Activated naive CD4-positive, alpha-beta T cell treated with anti-CD3 and anti-CD28 coated beads, Interleukin-2, amount 10 ng/mL, durations not matched to agents 7 days and 5 days (primary cell): ENCODE data around the gene EGR2.
A peak's percentile ranks its signal among the peaks of the same experiment; 100 is the strongest.

ENCODE experiments used
- CTCF ChIA-PET: fragments of 350-600 bp; sonication (Branson Sonifier 250); formaldehyde crosslinking; loops from one replicate; lab custom pipeline; 2021; ENCODE audit warnings: antibody characterized with exemption; lab: Charles Lee
- DNase-seq: peaks from one replicate; pipeline ENCODE4 v3.0.0-alpha.2; 2020
- H3K27ac Mint-ChIP-seq: one replicate; pipeline ENCODE4 v1.8.0; 2021; ENCODE audit warnings: mild to moderate bottlenecking, moderate library complexity, mixed read lengths
- H3K27me3 Mint-ChIP-seq: one replicate; pipeline ENCODE4 v1.8.0; 2021; ENCODE audit warnings: mild to moderate bottlenecking, mixed read lengths
- H3K36me3 Mint-ChIP-seq: one replicate; pipeline ENCODE4 v1.8.0; 2021; ENCODE audit warnings: mixed read lengths
- H3K4me1 Mint-ChIP-seq: one replicate; pipeline ENCODE4 v1.8.0; 2021; ENCODE audit warnings: mixed read lengths
- H3K4me3 Mint-ChIP-seq: one replicate; pipeline ENCODE4 v1.8.0; 2021; ENCODE audit warnings: mild to moderate bottlenecking, moderate library complexity, mixed read lengths
- H3K9me3 Mint-ChIP-seq: one replicate; pipeline ENCODE4 v1.8.0; 2021; ENCODE audit warnings: mixed read lengths

The EGR2 gene

DNA sequence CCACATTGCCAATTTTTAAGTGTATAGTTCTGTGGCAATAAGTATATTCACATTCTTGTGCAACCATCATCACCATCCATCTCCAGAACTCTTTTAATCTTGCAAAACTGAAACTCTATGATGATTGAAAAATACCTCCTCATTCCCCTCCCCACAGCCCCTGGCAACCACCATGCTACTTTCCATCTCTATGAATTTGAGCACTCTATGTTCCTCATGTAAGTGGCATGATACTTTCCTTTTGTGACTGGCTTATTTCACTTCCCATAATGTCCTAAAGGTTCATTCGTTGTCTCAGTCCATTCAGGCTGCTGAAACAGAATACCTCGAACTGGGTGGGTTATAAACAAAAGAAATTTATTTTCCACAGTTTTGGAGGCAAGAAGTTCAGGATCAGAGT is 23.4 kb upstream of the EGR2 start:
- Mint-ChIP-seq H3K27me3 (peaks cover 19% of the 10 kb centered on the region), H3K4me1 (no peaks in the 10 kb centered on the region), H3K36me3 (no peaks in the 10 kb centered on the region), H3K4me3 (no peak overlapping the region), H3K9me3 (no peaks in the 10 kb centered on the region), H3K27ac (no peak overlapping the region)
- DNase-seq: no peak
- CTCF ChIA-PET: no interaction called here

DNA sequence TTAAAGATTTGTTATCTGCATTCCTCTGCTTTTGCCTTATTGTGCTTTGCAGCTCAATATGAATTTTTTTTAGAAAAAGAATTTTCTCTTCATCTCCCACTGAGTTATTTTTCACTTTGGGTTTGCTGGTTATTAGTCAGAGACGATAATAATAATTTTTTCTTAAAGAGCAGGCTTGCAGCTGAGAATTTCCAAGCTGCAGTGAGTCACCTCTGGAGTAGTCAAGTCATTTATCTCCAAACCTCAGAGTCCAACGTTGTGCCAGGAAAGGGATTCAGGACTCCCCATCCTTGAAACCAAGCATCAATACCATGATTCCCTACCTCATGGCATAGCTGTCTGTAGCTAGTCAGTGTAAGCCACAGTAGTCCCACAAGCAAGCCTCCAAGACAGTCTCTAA is 15.2 kb upstream of the EGR2 start:
- Mint-ChIP-seq H3K9me3 (no peaks in the 10 kb centered on the region), H3K4me3 (no peak overlapping the region), H3K27me3 (peaks cover 7% of the 10 kb centered on the region), H3K36me3 (no peaks in the 10 kb centered on the region), H3K27ac (no peak overlapping the region), H3K4me1 (no peaks in the 10 kb centered on the region)
- CTCF ChIA-PET: no interaction called here
- no peak for DNase-seq

DNA sequence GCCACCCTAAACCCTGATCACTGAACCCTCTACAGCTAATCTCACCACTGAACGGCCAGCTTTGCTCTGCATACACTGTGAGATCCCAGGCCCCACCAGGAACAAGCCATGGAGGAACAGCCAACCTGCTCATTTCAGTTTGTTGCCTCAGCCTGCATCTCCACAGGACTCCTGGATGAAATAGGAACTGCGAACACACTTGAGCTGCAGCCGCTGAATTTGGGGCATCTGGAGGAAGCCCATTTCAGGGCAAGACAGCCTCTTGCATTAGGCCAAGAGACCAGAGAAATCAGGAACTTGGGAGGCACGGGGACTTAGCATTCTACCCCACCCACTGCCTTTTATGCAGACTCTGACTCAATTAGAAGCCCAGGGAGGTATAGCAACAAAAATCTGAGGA is 14.5 kb upstream of the EGR2 start:
- Mint-ChIP-seq H3K4me3 (no peak overlapping the region), H3K36me3 (no peaks in the 10 kb centered on the region), H3K27me3 (peaks cover 7% of the 10 kb centered on the region), H3K9me3 (no peaks in the 10 kb centered on the region), H3K4me1 (no peaks in the 10 kb centered on the region), H3K27ac (no peak overlapping the region)
- DNase-seq: no peak
- CTCF ChIA-PET: no interaction called here

DNA sequence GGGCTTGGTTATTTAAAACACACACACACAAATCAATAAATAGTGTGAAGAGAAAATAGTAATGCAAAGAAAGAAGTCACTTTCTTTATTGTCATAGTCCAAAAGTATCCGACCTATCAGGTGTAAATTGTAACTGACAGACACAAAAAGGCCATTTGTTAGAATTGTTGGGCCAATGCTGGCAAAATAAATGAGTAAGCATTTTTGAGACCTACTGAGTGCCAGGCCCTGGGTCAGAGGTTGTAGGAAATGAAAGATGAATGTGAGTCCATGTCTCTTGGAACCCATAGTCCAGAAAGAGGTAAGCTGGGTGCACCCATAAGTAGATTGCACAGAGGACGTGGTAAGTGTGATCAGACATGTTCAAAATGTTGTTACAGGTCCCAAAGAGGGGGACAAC is 13.5 kb upstream of the EGR2 start:
- CTCF ChIA-PET: no interaction called here

DNA sequence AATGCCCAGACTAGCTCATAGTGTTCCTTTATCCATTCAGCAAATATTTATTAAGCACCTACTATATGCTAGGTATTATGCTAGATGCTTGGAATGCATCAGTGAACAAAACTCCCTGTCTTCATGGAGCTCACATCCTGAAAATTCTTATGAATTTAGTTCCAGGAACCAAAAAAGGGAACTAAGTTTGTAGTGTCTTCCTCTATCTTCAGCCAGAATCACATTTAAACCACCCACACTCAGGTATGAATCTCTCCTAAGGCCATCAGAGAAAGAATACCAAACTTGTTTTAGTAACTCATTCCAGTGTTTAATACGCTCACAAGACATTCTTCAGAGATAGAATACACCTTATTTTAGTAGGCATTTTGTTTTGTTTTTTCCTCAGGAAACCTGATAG is 10.1 kb upstream of the EGR2 start:
- CTCF ChIA-PET: interaction anchor here (1.0 kb wide), 1 partner anchor 216 kb away, joined by 3 read pairs; no protein-coding TSS in a partner anchor
- Mint-ChIP-seq H3K36me3 (no peaks in the 10 kb centered on the region), H3K9me3 (no peaks in the 10 kb centered on the region), H3K27me3 (peaks cover 7% of the 10 kb centered on the region), H3K4me3 (no peak overlapping the region), H3K4me1 (no peaks in the 10 kb centered on the region), H3K27ac (no peak overlapping the region)
- no peak for DNase-seq

More for the DNA sequence above, 13.5 kb upstream of the EGR2 start:
- peaks cover 7% of the 10 kb centered on the region for H3K27me3 Mint-ChIP-seq
- no peaks in the 10 kb centered on the region for H3K36me3 Mint-ChIP-seq
- no peak for DNase-seq
- no peaks in the 10 kb centered on the region for H3K4me1 Mint-ChIP-seq
- no peaks in the 10 kb centered on the region for H3K9me3 Mint-ChIP-seq
- no peak overlapping the region for H3K4me3 Mint-ChIP-seq
- H3K27ac Mint-ChIP-seq: no peak overlapping the region

DNA sequence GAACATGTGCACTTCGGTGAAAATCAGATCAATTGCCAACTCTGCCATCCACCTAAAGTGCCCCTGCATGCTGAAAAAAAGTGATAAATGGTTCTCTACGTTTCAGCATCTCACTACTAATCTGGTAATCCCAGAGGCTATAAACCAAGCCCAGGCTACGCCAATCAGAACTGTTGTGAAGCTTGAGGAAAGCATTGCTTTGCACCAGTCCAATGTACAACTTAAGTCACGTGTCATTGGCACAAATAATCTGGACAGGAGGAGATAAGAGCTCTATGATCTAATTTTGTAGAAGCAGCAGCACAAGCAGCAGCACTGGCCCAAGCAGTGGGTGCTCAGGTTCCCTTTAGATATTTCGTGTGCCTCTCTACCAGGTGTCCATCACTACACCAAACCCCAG is 4.4 kb upstream of the EGR2 start:
- no peak overlapping the region for H3K4me3 Mint-ChIP-seq
- no peaks in the 10 kb centered on the region for H3K9me3 Mint-ChIP-seq
- CTCF ChIA-PET: no interaction called here
- DNase-seq: no peak
- H3K36me3 Mint-ChIP-seq: no peaks in the 10 kb centered on the region
- no peak overlapping the region for H3K27ac Mint-ChIP-seq
- H3K27me3 Mint-ChIP-seq: peaks cover 59% of the 10 kb centered on the region
- H3K4me1 Mint-ChIP-seq: peaks cover 21% of the 10 kb centered on the region

DNA sequence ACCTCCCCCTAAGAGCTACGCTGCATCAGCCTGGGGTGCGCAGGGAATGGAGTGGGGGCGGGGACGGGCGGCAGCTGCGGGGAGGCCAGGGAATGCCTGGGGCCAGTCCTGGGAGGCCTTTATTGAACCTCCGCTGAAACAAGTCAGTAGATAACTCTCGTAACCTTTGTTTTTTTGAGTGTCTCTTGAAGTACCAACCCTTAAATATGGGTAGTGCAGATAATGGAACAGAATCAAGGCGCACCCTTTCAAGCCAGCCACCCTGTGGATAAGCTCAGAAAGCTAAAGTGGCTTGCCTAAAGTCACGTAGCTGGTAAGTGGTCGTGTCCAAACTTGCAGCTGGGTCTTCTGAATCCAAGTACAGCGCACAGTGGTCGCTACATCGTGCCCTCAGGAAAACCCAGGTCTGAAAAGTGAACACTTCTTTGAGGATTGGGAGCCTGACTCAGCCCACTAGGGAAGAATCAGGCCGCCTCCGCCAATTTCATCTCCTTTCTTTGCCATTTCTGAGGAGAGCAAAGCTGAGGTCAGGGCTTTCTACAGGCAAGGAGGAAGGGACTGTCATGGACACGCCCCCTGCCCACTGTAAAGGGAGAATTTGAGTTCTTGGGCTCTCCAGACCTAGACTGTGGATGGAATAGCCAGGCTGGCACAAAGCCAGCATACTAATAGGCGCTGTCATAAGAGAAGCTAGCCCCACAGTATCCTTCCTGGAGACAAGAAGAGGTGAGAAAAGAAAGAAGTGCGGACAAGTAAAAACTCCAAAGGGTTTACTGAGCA is 3.2 kb upstream of the EGR2 start:
- Mint-ChIP-seq H3K36me3 (no peaks in the 10 kb centered on the region), H3K4me1 (peaks cover 32% of the 10 kb centered on the region), H3K27me3 (peaks cover 71% of the 10 kb centered on the region), H3K9me3 (no peaks in the 10 kb centered on the region), H3K27ac (peak overlapping the region; percentile 38), H3K4me3 (peak overlapping the region; percentile 29)
- CTCF ChIA-PET: interaction anchor here (0.9 to 4.7 kb wide), 7 partner anchors 9 to 902 kb away, joined by 3 to 88 read pairs (median 7); partner anchors contain the start of gene ADO
- DNase-seq: no peak

DNA sequence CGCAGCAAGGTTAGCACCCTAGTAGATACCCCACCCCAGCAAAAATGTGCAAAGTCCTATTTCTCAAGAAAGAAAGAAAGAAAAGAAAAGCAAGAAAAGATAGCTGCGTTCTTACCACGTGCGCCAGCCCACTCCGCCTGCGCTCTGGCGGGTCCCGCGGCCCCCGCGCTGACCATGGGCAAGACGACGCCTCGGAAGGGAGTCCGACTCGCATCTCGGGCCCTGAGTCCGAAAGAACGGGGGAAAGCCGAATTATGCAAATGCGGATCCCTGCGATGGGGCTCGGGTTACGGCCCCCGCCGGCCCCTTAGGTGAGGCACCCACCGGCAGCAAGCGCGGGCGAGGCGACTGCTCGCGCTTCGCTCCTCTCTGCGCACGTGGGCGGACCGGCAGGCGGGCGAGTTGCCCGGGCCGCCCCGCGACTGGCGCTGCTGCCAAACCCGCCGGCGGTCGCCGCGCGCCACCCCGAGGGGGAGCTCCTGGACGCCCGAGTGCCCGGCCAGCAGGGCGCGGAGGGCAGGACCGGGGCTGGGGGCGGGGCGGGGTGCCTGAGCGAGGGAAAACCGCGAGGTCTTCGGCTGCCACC is 2.4 kb upstream of the EGR2 start:
- Mint-ChIP-seq H3K9me3 (no peaks in the 10 kb centered on the region), H3K4me1 (peaks cover 35% of the 10 kb centered on the region), H3K36me3 (no peaks in the 10 kb centered on the region), H3K27ac (peak overlapping the region; percentile 76), H3K27me3 (peaks cover 80% of the 10 kb centered on the region), H3K4me3 (peak overlapping the region; percentile 88)
- peak; percentile 47 for DNase-seq
- CTCF ChIA-PET: interaction anchor here (0.9 to 4.7 kb wide), 21 partner anchors 9 to 902 kb away, joined by 3 to 88 read pairs (median 4); partner anchors contain the start of gene ADO

DNA sequence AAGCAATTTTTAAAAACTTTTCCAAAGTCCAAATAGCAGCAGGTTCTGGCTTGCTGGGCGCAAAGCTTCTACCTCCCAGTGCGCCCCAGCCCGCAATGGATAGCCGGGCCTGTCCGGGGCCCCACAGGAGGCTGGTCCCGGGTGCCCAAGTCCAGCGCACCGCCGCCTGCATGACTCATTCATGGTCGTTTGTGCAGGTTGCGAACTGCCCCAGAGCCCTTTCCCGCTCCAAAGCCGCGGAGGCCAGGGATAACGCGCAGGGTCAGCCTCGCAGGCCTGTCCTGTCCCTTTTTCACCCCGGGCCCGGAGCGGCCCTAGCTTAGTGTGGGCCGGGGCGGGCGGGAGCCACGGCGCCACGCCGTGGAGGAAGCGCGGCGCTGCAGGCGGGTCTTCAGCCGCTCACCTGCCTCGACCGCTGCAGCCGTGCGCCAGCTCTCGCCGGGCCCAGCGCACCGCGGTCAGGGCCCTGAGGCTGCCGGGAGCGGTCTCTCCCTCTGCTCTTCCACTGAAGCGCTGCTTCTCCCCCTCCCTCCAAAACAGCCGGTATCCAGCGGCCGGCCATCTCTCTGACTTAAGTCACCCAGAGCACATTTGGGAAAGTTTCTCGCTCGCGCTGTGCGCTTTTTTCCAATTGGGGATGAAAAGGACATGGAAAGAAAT is 1.7 kb upstream of the EGR2 start:
- Mint-ChIP-seq H3K4me3 (peak overlapping the region; percentile 88), H3K27ac (peak overlapping the region; percentile 97), H3K36me3 (peaks cover 1% of the 10 kb centered on the region), H3K9me3 (no peaks in the 10 kb centered on the region), H3K27me3 (peaks cover 86% of the 10 kb centered on the region), H3K4me1 (peaks cover 35% of the 10 kb centered on the region)
- CTCF ChIA-PET: interaction anchor here (0.9 to 4.7 kb wide), 20 partner anchors 14 to 903 kb away, joined by 3 to 88 read pairs (median 4); partner anchors contain the start of gene ADO
- peak; percentile 75 for DNase-seq

DNA sequence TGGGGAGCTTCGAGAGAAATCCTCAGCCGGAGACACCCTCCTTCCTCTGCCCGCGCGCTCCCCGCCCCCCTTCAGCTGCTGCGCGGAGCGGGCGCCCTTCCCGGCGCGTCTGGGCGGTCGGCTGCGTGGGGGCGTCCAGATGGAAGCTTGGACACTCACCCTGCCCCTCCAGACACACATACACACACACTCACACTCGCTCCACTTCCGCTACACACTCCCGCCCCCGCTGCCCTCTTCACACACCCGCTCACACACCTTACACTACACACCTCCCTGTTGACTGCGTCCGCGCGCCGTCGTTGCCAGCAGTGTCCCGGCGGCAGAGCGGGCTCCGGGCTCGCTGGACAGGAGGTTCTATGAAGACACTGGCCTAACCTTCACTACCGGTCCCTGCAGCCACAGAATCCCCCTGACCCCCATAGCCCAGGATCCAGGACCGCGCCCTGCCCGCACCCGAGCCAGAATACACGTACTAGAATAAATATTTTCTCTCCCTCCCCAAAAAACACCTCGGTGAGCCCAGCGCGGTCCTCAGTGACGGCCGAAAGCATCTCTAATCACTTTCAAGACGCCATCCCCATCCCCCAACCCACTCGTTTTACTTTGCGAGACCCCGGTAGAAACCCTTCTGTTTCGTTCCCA is 1.1 kb upstream of the EGR2 start:
- Mint-ChIP-seq H3K36me3 (peaks cover 1% of the 10 kb centered on the region), H3K27ac (peak overlapping the region; percentile 97), H3K27me3 (peaks cover 86% of the 10 kb centered on the region), H3K4me1 (peaks cover 35% of the 10 kb centered on the region), H3K4me3 (peak overlapping the region; percentile 88), H3K9me3 (no peaks in the 10 kb centered on the region)
- DNase-seq: peak; percentile 69
- CTCF ChIA-PET: interaction anchor here (0.8 to 4.7 kb wide), 20 partner anchors 13 to 904 kb away, joined by 3 to 88 read pairs (median 4); partner anchors contain the start of gene ADO

DNA sequence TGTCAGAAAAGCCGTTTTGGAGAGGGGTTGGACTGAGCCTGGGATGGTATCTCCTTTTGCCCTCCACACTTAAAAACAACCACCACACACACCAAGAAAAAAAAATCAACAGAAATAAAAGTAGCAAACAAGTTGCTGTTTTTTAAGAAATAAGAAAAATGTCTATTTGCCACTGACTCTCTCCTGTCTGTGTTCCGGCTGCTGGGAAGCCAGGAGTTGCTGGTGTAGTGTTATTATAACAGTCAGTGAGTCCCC is 163 bp downstream of the EGR2 start:
- Mint-ChIP-seq H3K27me3 (peaks cover 83% of the 10 kb centered on the region), H3K36me3 (peaks cover 3% of the 10 kb centered on the region), H3K4me3 (peak overlapping the region; percentile 88), H3K9me3 (no peaks in the 10 kb centered on the region), H3K4me1 (peaks cover 44% of the 10 kb centered on the region), H3K27ac (peak overlapping the region; percentile 97)
- DNase-seq: no peak
- CTCF ChIA-PET: interaction anchor here (0.9 to 4.7 kb wide), 5 partner anchors 12 to 342 kb away, joined by 3 to 88 read pairs (median 14); partner anchors contain the start of gene ADO

DNA sequence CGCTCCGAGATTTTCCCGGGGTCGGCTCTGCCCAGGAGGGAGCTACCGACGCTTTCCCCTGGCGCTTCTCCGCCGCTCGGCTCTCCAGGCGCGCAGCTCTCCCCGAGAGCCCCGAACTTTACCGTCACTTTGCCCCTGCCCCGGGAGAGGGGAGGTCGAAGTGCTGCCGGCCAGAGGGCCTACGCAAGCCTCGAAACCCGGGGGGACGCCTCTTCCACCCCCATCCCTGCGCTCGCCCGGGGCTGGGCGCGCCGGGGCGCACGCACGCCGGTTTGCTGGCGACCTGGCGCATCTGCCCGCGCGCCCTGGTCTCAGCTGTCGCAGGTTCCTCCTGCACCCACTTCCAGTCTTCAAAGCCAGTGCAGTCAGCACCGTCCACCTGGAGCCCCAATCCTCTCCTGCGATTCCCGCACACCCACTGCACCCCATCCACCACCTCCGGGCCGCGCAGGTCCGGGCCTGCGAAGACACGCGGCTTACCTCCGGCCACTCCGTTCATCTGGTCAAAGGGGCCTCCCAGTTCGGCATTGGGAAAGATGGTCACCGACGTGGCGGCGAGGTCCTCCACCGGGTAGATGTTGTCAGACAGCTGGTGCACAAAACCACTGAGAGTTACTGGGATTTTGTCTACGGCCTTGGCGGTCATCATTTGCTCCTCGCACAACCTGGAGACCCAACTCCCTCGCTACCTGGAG is 638 bp downstream of the EGR2 start:
- peaks cover 49% of the 10 kb centered on the region for H3K4me1 Mint-ChIP-seq
- H3K36me3 Mint-ChIP-seq: peaks cover 7% of the 10 kb centered on the region
- H3K27ac Mint-ChIP-seq: peak overlapping the region; percentile 97
- H3K27me3 Mint-ChIP-seq: peaks cover 79% of the 10 kb centered on the region
- peak; percentile 44 for DNase-seq
- peak overlapping the region; percentile 88 for H3K4me3 Mint-ChIP-seq
- H3K9me3 Mint-ChIP-seq: no peaks in the 10 kb centered on the region
- CTCF ChIA-PET: interaction anchor here (1.0 to 4.7 kb wide), 4 partner anchors 11 to 203 kb away, joined by 3 to 88 read pairs (median 26); partner anchors contain the start of gene ADO

DNA sequence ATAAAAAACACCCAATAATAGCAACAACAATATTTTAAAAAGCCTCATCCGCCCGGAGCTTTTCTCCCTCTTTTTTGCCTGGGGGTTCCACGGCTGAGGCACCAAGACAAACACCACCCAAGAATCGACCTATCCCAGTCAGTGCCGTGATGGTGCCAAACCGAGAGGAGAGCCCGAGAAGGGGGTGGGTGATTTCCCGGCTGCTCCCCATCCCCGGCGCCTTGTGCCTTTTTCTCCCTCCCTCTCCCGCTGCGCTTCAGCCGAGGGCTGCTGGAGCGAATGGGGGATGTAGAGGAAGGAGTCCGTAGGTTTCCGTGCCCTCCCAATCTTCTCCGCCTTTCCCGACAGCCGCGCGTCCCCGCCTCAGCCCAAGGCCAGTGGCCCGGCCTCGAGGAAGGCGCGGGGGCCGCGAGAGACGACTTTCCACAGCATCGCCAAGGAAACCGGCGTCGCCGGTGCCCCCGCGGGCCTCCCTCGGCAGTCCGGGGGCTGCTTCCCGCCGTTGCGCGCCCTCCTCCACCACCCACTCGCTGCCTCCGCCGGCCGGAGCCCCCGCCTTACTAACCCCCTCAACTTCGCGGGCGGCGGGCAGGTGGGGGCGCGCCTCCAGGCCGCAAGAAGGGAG is 1.3 kb downstream of the EGR2 start:
- H3K27me3 Mint-ChIP-seq: peaks cover 72% of the 10 kb centered on the region
- no peaks in the 10 kb centered on the region for H3K9me3 Mint-ChIP-seq
- CTCF ChIA-PET: interaction anchor here (1.0 kb wide), 1 partner anchor 199 kb away, joined by 3 read pairs; no protein-coding TSS in a partner anchor
- peak; percentile 35 for DNase-seq
- H3K4me1 Mint-ChIP-seq: peaks cover 54% of the 10 kb centered on the region
- H3K36me3 Mint-ChIP-seq: peaks cover 12% of the 10 kb centered on the region
- peak overlapping the region; percentile 39 for H3K27ac Mint-ChIP-seq
- peak overlapping the region; percentile 88 for H3K4me3 Mint-ChIP-seq
